ENCODE measurements around the gene YWHAB.

The YWHAB gene

GRCh38 chr20:44918342-44918741, 32.8 kb downstream of the YWHAB start:
- TF ChIP-seq, protein P1, sequence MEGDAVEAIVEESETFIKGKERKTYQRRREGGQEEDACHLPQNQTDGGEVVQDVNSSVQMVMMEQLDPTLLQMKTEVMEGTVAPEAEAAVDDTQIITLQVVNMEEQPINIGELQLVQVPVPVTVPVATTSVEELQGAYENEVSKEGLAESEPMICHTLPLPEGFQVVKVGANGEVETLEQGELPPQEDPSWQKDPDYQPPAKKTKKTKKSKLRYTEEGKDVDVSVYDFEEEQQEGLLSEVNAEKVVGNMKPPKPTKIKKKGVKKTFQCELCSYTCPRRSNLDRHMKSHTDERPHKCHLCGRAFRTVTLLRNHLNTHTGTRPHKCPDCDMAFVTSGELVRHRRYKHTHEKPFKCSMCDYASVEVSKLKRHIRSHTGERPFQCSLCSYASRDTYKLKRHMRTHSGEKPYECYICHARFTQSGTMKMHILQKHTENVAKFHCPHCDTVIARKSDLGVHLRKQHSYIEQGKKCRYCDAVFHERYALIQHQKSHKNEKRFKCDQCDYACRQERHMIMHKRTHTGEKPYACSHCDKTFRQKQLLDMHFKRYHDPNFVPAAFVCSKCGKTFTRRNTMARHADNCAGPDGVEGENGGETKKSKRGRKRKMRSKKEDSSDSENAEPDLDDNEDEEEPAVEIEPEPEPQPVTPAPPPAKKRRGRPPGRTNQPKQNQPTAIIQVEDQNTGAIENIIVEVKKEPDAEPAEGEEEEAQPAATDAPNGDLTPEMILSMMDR (IDR thresholded peaks at IDR 0.05; ENCODE audit: low read depth, low read length), result no peak
- H3K4me3 ChIP-seq (ENCODE audit: low read depth, low read length), result no peak overlapping the region

- H3K4me3 ChIP-seq (ENCODE audit: low read depth, low read length), result no peak overlapping the region
- TF ChIP-seq, protein P1 (IDR thresholded peaks at IDR 0.05; ENCODE audit: low read depth, low read length), result no peak
These were observed 33.3 kb downstream of the YWHAB start for GRCh38 chr20:44918761-44919160.

- H3K4me3 ChIP-seq (ENCODE audit: low read depth, low read length), result no peak overlapping the region
- TF ChIP-seq, protein P1 (IDR thresholded peaks at IDR 0.05; ENCODE audit: low read depth, low read length), result no peak
These were observed 35.9 kb downstream of the YWHAB start for GRCh38 chr20:44921447-44921846.

DNA sequence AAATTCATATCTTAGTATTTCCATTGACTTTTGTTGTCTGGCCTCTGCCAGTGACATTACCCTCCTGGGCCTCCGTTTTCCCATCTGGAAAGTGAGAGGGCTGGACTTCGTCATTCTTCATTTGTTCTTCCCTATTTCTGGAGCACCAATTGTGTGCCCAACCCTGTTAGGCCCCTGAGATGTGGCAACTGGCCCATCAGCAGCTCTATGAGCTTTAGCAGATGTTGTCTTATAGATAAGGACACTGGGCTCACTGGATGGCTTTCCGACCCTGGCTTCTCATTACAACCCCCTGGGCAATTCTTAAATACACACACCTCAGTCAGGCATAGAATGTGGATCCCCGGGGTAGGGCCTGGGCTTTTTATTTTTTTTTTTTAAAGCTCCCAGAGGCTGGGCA, 39.0 kb downstream of the YWHAB start:
- TF ChIP-seq, protein P1 (IDR thresholded peaks at IDR 0.05; ENCODE audit: low read depth, low read length), result no peak
- no peak overlapping the region for H3K4me3 ChIP-seq (ENCODE audit: low read depth, low read length)

DNA sequence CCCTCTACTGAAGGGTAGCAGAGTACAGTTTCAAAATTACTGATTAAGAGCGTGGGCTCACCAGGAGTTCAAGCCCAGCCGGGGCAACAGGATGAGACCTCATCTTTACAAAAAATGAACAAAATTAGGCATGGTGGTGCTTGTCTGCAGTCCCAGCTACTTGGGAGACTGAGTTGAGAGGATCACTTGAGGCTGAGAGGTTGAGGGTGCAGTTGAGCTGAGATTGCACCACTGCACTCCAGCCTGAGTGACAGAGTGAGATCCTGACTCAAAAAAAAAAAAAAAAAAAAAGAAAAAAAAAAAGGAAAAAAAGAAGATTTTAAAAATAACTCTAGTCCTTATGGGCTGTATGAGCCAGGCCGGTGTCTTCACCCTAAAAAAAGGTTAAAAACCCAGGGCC, 43.1 kb downstream of the YWHAB start:
- no peak overlapping the region for H3K4me3 ChIP-seq (ENCODE audit: low read depth, low read length)
- TF ChIP-seq, protein P1 (IDR thresholded peaks at IDR 0.05; ENCODE audit: low read depth, low read length), result no peak

- no peak overlapping the region for H3K4me3 ChIP-seq (ENCODE audit: low read depth, low read length)
- TF ChIP-seq, protein P1 (IDR thresholded peaks at IDR 0.05; ENCODE audit: low read depth, low read length), result no peak
These were observed 45.1 kb downstream of the YWHAB start for GRCh38 chr20:44930517-44931168.

DNA sequence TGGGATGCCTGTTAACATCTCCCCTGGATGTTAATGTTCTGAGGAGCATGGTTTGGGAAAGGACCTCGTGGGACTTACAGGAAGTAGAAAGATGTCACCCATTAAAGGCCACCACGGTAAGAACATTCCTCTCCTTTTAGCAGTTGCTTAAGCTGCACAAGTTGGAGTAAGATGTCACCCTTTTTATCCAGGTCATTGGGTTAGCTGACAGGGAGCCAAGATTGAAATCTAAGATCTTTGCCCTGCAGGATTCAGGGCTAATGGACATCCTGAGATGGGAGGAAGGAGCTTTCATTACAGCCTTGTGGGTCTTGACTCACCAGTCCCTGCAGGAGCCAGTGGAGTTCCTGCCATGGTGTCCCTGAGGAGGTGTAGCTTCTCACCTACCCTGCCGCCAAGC, 46.4 kb downstream of the YWHAB start:
- no peak overlapping the region for H3K4me3 ChIP-seq (ENCODE audit: low read depth, low read length)
- TF ChIP-seq, protein P1 (IDR thresholded peaks at IDR 0.05; ENCODE audit: low read depth, low read length), result no peak
